CD4-positive, alpha-beta T cell treated with Interleukin-2 at 100 ng/mL for 4 hours (primary cell): ENCODE results near the gene KRTAP21-3.
"Not testable (repeated sequence)": the region's sequence is repeated elsewhere in the genome, so short reads cannot be mapped to it uniquely, and the experiment has no call there.

Source experiments
- DNase-seq: peaks from one replicate; pipeline ENCODE4 v3.0.0-alpha.2; 2020; ENCODE audit warnings: low spot score

Gene KRTAP21-3, protein sequence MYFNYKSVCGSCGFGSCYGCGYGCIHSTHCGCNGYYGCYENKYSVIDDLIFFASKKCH

GRCh38 chr21:30718239-30718909, at the start of gene KRTAP21-3:
TSS of gene KRTAP21-3 (minus strand) at chr21:30718777. CDS start at chr21:30718759, 18 bp downstream.
- peak; percentile 12 for DNase-seq

- no peak for DNase-seq
Observed at GRCh38 chr21:30760776-30761175, 42.2 kb upstream of the KRTAP21-3 start.

DNA sequence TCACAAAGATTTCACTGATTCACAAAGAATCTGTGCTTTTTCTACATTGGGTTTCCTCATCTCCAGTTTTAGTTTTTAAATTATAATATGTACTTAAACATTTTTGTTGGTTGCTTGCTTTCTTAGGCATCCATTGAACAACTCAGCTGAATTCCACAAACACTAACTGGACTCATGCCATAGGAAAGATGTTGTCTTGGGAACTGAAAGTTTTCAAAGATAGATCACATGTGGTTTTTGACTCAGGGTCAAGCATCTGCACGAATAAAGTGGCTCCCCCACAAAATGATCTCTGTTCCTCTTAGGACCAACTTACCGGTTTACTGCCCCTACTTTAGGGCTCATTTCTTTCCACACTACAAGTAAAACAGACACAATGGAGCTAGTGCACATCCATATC, 39.7 kb upstream of the KRTAP21-3 start:
- DNase-seq = no peak

GRCh38 chr21:30755328-30755727, 36.8 kb upstream of the KRTAP21-3 start, which contains the start of gene KRTAP21-1:
TSS of gene KRTAP21-1 (minus strand) at chr21:30755428. CDS start at chr21:30755378, 50 bp downstream.
- not testable (repeated sequence) for DNase-seq

- no peak for DNase-seq
Observed at GRCh38 chr21:30747159-30747558, 28.6 kb upstream of the KRTAP21-3 start, which contains the start of gene KRTAP21-2. TSS of gene KRTAP21-2 (minus strand) at chr21:30747259. CDS start at chr21:30747202, 57 bp downstream.

DNA sequence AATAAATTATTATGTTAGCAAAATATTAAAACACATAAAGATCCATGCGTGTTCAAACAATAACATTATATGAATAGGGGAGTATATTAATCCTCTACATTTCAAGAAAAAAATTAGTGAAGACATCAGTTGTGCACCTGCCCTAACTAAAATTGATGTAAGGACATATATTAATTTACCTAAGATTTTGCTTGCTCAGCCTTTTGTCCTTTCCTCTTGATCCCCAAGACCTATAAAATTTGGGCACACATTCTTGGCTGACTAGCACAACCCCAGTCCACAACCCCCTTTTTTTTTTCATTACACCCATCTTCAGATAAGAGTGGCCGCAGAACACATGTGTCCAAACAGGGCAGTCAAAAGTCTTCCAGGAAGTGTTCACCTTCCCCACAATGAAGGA, 21.9 kb upstream of the KRTAP21-3 start:
- no peak for DNase-seq

- DNase-seq = no peak
Observed at GRCh38 chr21:30733026-30733425, 14.4 kb upstream of the KRTAP21-3 start.

GRCh38 chr21:30726726-30727125, 8.1 kb upstream of the KRTAP21-3 start:
- DNase-seq = no peak

- peak; percentile 1 for DNase-seq
Observed at GRCh38 chr21:30719401-30719800, 824 bp upstream of the KRTAP21-3 start.

DNA sequence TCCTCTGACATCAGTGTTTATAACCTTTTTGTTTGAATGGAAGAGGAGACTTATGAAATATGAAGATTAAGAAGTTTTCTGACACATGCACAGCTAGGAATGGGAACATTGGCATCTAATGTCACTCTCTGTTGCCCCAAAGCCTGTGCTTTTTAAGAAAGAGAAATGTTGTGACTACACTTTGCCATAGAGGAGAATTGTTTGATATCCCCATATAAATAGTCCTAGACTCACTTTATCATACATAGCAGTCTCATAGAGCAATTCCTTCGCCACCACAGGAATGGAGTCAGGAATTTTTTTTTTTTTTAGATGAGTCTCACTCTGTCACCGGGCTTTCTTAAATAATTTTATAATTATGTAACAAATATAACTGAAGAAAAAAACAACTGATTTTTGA, 1.5 kb downstream of the KRTAP21-3 start:
- DNase-seq = no peak

- no peak for DNase-seq
Observed at GRCh38 chr21:30714946-30715345, 3.6 kb downstream of the KRTAP21-3 start.

DNA sequence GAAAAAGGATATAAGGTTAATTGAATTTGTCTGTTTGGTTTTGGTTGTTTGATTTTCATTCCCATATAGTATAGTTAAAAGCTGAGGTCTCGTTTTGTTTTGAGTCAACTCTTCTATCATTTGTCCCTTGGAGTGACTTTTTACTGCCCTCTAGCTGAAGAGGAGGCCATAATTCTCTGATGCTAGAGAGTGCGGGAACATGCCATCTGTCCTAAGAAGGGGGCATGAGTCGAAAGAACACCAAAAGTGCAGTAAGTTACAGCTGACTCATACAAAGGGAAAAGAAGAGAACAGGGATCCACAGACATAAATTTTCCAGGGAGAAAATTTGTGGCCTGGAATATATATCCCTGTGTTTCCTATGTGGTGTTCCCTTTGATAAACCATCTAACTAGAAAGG, 4.1 kb downstream of the KRTAP21-3 start:
- no peak for DNase-seq

DNA sequence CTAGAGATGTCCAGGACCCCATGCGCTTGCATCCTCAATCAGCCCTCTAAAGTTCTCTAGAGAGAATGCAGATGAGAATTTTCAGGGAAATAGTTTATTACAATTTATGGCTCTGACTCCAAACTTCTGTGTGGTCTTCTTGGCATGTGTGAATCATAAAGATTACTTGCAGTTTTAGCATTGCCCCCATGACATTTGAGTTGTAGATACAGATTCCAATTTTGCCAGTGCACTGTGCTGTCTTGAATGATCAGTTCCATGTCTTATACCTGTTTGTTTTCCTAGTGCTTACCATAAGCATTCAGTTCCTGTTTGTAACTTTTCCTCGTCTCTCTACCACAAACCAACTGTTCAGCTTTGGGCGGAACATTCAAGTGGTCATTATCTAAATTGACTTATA, 4.8 kb downstream of the KRTAP21-3 start:
- DNase-seq = no peak

DNA sequence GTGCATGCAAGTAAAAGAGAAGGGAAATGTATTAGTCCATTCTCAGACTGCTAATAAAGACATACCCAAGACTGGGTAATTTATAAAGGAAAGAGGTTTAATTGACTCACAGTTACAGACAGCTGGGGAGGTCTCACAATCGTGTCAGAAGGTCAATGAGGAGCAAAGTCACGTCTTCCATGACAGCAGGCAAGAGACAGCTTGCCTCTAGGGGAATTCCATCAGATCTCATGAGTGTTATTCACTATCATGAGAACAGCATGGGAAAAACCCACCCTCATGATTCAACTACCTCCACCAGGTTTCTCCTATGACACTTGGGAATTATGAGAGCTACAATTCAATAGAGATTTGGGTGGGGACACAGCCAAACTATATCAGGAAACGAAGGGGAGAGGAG, 8.1 kb downstream of the KRTAP21-3 start:
- DNase-seq = no peak

DNA sequence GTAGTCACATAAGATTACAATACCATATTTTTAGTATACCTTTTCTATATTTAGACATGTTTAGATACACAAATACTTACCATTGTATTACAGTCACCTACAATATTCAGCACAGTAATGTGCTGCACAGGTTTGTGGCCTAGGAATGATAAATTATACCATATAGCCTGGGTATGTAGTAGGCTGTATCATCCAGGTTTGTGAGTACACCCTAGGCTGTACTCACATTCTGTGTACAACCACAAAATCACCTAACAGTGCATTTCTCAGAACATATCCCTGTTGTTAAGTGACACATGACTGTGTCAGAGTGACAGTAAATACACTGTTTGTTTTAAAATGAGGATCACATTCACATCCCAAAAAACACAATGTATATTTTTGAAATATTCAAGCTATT, 11.2 kb downstream of the KRTAP21-3 start:
- no peak for DNase-seq

GRCh38 chr21:30695956-30696355, 22.6 kb downstream of the KRTAP21-3 start:
- DNase-seq = no peak

- DNase-seq = no peak
Observed at GRCh38 chr21:30689822-30690221, 28.8 kb downstream of the KRTAP21-3 start.

GRCh38 chr21:30684506-30684905, 34.1 kb downstream of the KRTAP21-3 start:
- DNase-seq = no peak

GRCh38 chr21:30680586-30680985, 38.0 kb downstream of the KRTAP21-3 start:
- no peak for DNase-seq

GRCh38 chr21:30676737-30677136, 41.8 kb downstream of the KRTAP21-3 start:
- no peak for DNase-seq

- DNase-seq = no peak
Observed at GRCh38 chr21:30674312-30674711, 44.3 kb downstream of the KRTAP21-3 start.

GRCh38 chr21:30672985-30673650, 45.5 kb downstream of the KRTAP21-3 start:
- DNase-seq = no peak

DNA sequence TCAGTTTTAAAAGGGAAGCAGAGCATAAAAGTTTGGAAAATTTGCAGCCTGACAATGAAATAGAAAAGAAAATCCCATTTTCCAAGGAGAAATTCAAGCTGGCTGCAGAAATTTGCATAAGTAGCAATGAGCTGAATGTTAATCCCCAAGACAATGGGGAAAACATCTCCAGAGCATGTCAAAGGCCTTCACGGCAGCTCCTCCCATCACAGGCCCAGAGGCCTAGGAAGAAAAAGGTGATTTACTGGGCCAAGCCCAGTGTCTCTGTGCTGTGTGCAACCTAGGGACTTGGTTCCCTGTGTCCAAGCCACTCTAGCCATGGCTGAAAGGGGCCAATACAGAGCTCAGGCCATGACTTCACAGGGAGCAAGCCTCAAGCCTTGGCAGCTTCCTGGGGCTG, 49.8 kb downstream of the KRTAP21-3 start:
- no peak for DNase-seq
